ENCODE measurements around the gene GPR68.

GPR68 gene, protein sequence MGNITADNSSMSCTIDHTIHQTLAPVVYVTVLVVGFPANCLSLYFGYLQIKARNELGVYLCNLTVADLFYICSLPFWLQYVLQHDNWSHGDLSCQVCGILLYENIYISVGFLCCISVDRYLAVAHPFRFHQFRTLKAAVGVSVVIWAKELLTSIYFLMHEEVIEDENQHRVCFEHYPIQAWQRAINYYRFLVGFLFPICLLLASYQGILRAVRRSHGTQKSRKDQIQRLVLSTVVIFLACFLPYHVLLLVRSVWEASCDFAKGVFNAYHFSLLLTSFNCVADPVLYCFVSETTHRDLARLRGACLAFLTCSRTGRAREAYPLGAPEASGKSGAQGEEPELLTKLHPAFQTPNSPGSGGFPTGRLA

DNA sequence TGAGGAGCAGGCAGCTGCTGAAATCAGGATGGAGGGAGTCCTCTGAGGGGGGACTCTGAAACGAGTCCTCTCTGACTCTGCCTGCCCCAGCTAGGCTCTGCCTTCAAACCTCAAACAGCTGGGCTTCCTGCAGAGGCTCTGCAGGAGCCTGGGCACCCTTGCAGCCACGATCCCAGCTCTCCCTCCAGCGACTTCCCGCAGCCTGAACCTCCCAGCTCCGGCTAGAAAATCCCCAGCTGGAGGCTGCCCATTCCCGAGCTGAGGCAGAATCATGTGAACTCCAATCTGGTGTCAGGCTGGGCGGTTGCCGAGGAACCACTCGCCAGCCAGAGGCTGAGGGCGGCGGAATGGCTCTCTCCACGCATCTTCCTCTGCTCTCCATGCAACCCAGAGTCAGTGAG lies at the start of gene GPR68:
GPR68 (minus strand) TSS at position 204 of the 401 bp plus-strand sequence. CDS start 9,654 bp downstream, outside the sequence.
- Mint-ChIP-seq H3K4me1 (ENCODE audit: low read depth) (peaks cover 73% of the 10 kb centered on the region), H3K36me3 (ENCODE audit: low read depth) (peaks cover 69% of the 10 kb centered on the region)

DNA sequence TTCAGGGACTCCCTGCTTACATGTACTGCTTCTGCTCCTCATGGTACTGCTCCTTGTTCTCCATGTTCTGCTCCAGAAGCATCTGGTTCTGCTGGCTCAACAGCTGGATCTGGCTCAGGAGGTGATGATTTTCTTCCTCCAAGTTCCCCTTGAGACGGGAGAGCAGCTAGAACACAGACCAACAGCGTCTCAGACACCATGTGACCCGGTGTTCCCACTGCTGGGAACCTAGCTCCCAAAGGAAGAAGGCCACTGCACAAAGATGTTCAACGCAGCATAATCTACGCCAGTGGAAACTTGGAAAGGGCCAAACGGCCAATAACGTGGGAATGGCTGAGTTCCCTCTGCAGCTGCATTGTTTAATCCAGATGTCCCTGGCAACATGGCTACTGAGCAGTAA lies 49.6 kb upstream of the GPR68 start:
- H3K9me3 Mint-ChIP-seq, result no peaks in the 10 kb centered on the region
- no peak overlapping the region for H3K27ac Mint-ChIP-seq
- H3K27me3 Mint-ChIP-seq (ENCODE audit: low read depth), result no peaks in the 10 kb centered on the region
- no peak overlapping the region for H3K4me3 Mint-ChIP-seq
- peaks cover 60% of the 10 kb centered on the region for H3K36me3 Mint-ChIP-seq (ENCODE audit: low read depth)
- peaks cover 2% of the 10 kb centered on the region for H3K4me1 Mint-ChIP-seq (ENCODE audit: low read depth)

More for the DNA sequence above, at the start of gene GPR68:
- Mint-ChIP-seq H3K9me3 (peaks cover 4% of the 10 kb centered on the region), H3K4me3 (peak within 1 kb of the TSS; percentile 90), H3K27ac (peak within 1 kb of the TSS; percentile 89), H3K27me3 (ENCODE audit: low read depth) (no peaks in the 10 kb centered on the region)

- Mint-ChIP-seq H3K27ac (no peak overlapping the region), H3K4me3 (no peak overlapping the region), H3K36me3 (ENCODE audit: low read depth) (peaks cover 56% of the 10 kb centered on the region), H3K4me1 (ENCODE audit: low read depth) (peaks cover 2% of the 10 kb centered on the region), H3K9me3 (no peaks in the 10 kb centered on the region), H3K27me3 (ENCODE audit: low read depth) (no peaks in the 10 kb centered on the region)
These were observed 48.8 kb upstream of the GPR68 start for GRCh38 chr14:91293281-91293680.

DNA sequence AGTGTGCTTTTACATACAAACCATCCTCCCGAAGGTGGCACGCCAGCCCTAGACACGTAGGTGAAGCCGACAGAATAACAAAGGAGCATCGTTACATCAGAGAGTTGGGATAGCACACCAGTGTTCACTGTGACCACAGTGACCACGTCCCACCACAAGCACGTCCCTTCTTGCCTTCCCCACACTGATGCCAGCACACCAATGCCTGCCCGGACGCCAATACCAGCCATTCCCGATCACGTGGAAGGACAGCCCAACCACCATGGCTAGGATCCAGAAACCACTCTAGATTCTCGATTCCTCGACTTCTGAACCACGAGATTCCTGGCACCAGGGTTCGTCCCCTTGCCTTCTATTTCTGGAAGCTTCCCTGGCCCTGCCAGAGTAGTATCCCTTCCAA lies 48.0 kb upstream of the GPR68 start:
- H3K27ac Mint-ChIP-seq, result peak overlapping the region; percentile 4
- H3K27me3 Mint-ChIP-seq (ENCODE audit: low read depth), result no peaks in the 10 kb centered on the region
- no peaks in the 10 kb centered on the region for H3K9me3 Mint-ChIP-seq
- peaks cover 53% of the 10 kb centered on the region for H3K36me3 Mint-ChIP-seq (ENCODE audit: low read depth)
- H3K4me1 Mint-ChIP-seq (ENCODE audit: low read depth), result peaks cover 2% of the 10 kb centered on the region
- H3K4me3 Mint-ChIP-seq, result no peak overlapping the region

GRCh38 chr14:91291786-91292405 lies 47.4 kb upstream of the GPR68 start:
- H3K9me3 Mint-ChIP-seq, result no peaks in the 10 kb centered on the region

DNA sequence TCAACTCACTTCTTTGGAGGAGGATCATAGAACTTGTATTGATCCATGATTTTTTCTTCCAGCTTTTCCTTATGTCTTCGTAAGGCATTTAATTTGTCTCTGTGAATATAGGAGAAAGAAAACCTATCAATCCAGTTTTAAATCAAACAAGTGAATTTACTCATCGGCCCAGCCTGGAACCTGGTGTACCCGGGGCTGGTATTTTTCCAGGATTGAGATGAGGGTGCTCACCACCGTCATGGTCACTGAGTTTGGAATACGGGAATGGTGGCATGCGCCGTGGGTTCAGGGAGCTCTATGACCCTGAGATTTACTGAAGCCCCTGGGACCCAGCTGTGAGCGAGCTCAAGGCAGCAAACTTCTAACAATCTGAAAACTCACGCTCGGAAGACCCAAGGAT lies 46.5 kb upstream of the GPR68 start:
- Mint-ChIP-seq H3K27me3 (ENCODE audit: low read depth) (no peaks in the 10 kb centered on the region), H3K9me3 (no peaks in the 10 kb centered on the region), H3K4me1 (ENCODE audit: low read depth) (peaks cover 11% of the 10 kb centered on the region), H3K36me3 (ENCODE audit: low read depth) (peaks cover 51% of the 10 kb centered on the region), H3K4me3 (no peak overlapping the region), H3K27ac (no peak overlapping the region)

More at GRCh38 chr14:91291786-91292405, 47.4 kb upstream of the GPR68 start:
- Mint-ChIP-seq H3K27me3 (ENCODE audit: low read depth) (no peaks in the 10 kb centered on the region), H3K4me1 (ENCODE audit: low read depth) (peaks cover 5% of the 10 kb centered on the region), H3K27ac (no peak overlapping the region), H3K36me3 (ENCODE audit: low read depth) (peaks cover 52% of the 10 kb centered on the region), H3K4me3 (no peak overlapping the region)

DNA sequence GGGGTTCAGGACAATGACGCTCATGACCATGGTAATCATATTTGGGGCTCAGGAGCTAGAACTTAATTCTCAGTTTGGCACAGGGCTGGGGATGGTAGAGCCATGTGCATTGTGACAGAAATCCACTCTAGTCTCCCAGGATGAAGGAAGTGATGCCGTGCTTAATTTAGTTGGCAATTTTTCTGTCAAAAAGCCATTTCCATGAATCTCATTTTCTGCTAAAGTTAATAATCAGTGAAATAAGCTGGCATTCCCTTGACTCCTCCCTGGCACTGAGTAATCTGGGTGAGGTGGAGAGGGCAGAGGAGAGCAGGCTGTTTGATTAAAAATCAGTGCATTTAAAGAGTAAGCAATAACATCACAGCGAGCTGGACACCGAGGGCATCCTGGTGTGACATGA lies 45.0 kb upstream of the GPR68 start:
- H3K36me3 Mint-ChIP-seq (ENCODE audit: low read depth), result peaks cover 59% of the 10 kb centered on the region
- H3K9me3 Mint-ChIP-seq, result no peaks in the 10 kb centered on the region
- H3K27ac Mint-ChIP-seq, result no peak overlapping the region
- peaks cover 19% of the 10 kb centered on the region for H3K4me1 Mint-ChIP-seq (ENCODE audit: low read depth)
- H3K27me3 Mint-ChIP-seq (ENCODE audit: low read depth), result no peaks in the 10 kb centered on the region
- H3K4me3 Mint-ChIP-seq, result no peak overlapping the region

DNA sequence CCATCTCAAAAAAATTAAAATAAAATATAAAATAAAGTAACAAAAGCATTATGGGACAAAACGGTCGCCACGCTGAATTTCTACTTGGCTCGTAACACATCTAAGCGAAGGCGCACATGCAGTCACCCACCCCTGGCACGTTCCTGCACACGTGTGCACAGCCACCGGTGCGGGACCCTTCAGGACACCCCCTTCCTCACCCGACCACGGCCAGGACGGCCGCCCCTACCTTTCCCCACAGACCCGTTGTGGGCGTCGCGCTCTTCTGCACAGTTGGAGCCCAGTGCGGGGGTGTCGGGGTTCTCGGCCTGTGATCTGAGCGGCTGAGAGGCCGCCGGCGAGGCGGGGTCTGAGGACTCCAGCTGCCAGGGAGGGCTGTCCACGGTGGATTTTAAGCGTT lies 44.4 kb upstream of the GPR68 start:
- H3K36me3 Mint-ChIP-seq (ENCODE audit: low read depth), result peaks cover 61% of the 10 kb centered on the region
- no peaks in the 10 kb centered on the region for H3K27me3 Mint-ChIP-seq (ENCODE audit: low read depth)
- H3K27ac Mint-ChIP-seq, result no peak overlapping the region
- H3K9me3 Mint-ChIP-seq, result no peaks in the 10 kb centered on the region
- no peak overlapping the region for H3K4me3 Mint-ChIP-seq
- H3K4me1 Mint-ChIP-seq (ENCODE audit: low read depth), result peaks cover 19% of the 10 kb centered on the region

DNA sequence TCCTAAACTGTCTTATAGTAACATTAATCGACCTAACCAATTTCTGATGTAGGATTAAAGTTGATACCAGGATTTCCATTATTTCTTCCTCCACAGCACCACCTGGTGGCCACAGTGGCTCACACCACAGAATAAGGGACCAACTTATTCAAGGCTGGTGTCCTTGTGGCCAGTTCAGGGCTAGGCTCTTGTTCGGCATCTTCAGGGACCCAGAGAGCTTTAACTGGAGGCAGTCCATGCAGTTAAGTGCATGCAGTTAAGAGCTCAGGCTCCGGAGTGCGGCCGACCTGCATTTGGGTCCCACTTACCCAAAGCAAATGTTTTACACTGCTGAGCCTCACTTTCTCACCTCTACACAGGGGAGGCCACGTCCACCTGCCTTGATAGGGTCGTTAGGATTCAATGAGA lies 42.0 kb upstream of the GPR68 start:
- H3K9me3 Mint-ChIP-seq, result no peaks in the 10 kb centered on the region
- H3K27me3 Mint-ChIP-seq (ENCODE audit: low read depth), result no peaks in the 10 kb centered on the region
- H3K4me3 Mint-ChIP-seq, result no peak overlapping the region
- H3K4me1 Mint-ChIP-seq (ENCODE audit: low read depth), result peaks cover 17% of the 10 kb centered on the region
- peak overlapping the region; percentile 37 for H3K27ac Mint-ChIP-seq
- H3K36me3 Mint-ChIP-seq (ENCODE audit: low read depth), result peaks cover 64% of the 10 kb centered on the region

GRCh38 chr14:91284791-91285548 lies 40.5 kb upstream of the GPR68 start:
- Mint-ChIP-seq H3K9me3 (no peaks in the 10 kb centered on the region), H3K27me3 (ENCODE audit: low read depth) (no peaks in the 10 kb centered on the region), H3K27ac (peak overlapping the region; percentile 38), H3K4me1 (ENCODE audit: low read depth) (peaks cover 17% of the 10 kb centered on the region), H3K4me3 (no peak overlapping the region), H3K36me3 (ENCODE audit: low read depth) (peaks cover 62% of the 10 kb centered on the region)

GRCh38 chr14:91284146-91284790 lies 39.8 kb upstream of the GPR68 start:
- no peak overlapping the region for H3K27ac Mint-ChIP-seq
- peaks cover 17% of the 10 kb centered on the region for H3K4me1 Mint-ChIP-seq (ENCODE audit: low read depth)
- peaks cover 63% of the 10 kb centered on the region for H3K36me3 Mint-ChIP-seq (ENCODE audit: low read depth)
- H3K9me3 Mint-ChIP-seq, result no peaks in the 10 kb centered on the region
- no peak overlapping the region for H3K4me3 Mint-ChIP-seq
- H3K27me3 Mint-ChIP-seq (ENCODE audit: low read depth), result no peaks in the 10 kb centered on the region

GRCh38 chr14:91283666-91284065 lies 39.2 kb upstream of the GPR68 start:
- Mint-ChIP-seq H3K9me3 (no peaks in the 10 kb centered on the region), H3K4me1 (ENCODE audit: low read depth) (peaks cover 17% of the 10 kb centered on the region), H3K27me3 (ENCODE audit: low read depth) (no peaks in the 10 kb centered on the region), H3K27ac (no peak overlapping the region), H3K4me3 (no peak overlapping the region), H3K36me3 (ENCODE audit: low read depth) (peaks cover 64% of the 10 kb centered on the region)

DNA sequence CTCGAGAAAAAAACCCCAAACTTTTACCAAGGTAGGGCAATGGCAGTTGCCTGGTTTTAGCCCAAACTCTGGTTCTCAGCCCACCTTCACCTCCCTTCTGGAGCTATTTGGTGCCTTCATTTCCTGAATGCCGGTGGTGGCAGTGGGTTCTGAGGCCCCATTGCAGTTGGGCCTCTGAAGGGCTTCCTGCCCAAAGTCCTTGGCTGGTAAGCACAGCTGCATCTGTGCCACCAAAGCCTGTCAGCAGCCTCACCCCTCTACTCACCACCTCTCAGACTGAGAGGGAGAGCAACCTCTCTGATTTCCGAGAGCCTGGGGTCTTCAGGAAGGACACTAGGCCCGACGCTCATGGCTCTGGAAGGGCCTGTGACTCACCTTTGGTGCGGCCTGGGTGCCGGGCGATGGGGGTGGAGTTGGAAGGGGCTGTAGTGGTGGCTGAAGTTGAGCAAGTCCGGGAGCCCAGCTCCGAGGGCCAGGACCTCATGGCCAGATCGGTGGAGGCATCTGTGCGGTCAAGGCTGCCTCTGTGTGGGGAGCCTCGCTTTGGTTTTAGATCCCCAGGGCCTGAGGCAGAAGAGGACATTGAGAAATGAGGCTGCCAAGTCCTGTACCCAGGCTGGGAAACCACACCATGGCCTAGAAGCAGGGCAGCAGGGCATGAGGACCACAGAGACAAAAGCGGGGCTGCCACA lies 38.6 kb upstream of the GPR68 start:
- peaks cover 17% of the 10 kb centered on the region for H3K4me1 Mint-ChIP-seq (ENCODE audit: low read depth)
- peaks cover 66% of the 10 kb centered on the region for H3K36me3 Mint-ChIP-seq (ENCODE audit: low read depth)
- no peaks in the 10 kb centered on the region for H3K27me3 Mint-ChIP-seq (ENCODE audit: low read depth)
- H3K4me3 Mint-ChIP-seq, result no peak overlapping the region
- no peaks in the 10 kb centered on the region for H3K9me3 Mint-ChIP-seq
- peak overlapping the region; percentile 55 for H3K27ac Mint-ChIP-seq

- peak overlapping the region; percentile 65 for H3K27ac Mint-ChIP-seq
- H3K4me1 Mint-ChIP-seq (ENCODE audit: low read depth), result peaks cover 11% of the 10 kb centered on the region
- no peak overlapping the region for H3K4me3 Mint-ChIP-seq
- peaks cover 65% of the 10 kb centered on the region for H3K36me3 Mint-ChIP-seq (ENCODE audit: low read depth)
- no peaks in the 10 kb centered on the region for H3K9me3 Mint-ChIP-seq
- no peaks in the 10 kb centered on the region for H3K27me3 Mint-ChIP-seq (ENCODE audit: low read depth)
These were observed 36.8 kb upstream of the GPR68 start for GRCh38 chr14:91281346-91281745.
